MM.1S (cell line): ENCODE measurements around the gene TBRG4.

ENCODE experiments used
- CTCF ChIP-seq: fragments of 300-600 bp; sonication (generic); IDR thresholded peaks from 2 replicates; pipeline ENCODE4 v1.5.1; 2016; ENCODE audit warnings: antibody characterized with exemption, low read length, mixed read lengths
- EZH2phosphoT487 ChIP-seq: fragments of 300-600 bp; sonication (generic); IDR thresholded peaks from 2 replicates; pipeline ENCODE4 v1.6.1; 2018; ENCODE audit warnings: antibody characterized with exemption, low read length

- TF ChIP-seq CTCF (no peak), EZH2phosphoT487 (no peak)
Measured at GRCh38 chr7:45092100-45092930, 19.2 kb downstream of the TBRG4 start.
